C4-2B (cell line): ENCODE results near the gene CST7.

ENCODE experiments used
- ZFX ChIP-seq: fragments of 450-650 bp; IDR thresholded peaks from 2 replicates; pipeline ENCODE4 v1.6.1; 2017
- TF ChIP-seq, protein P1 (sequence below): fragments of 450-650 bp; conservative IDR thresholded peaks from 2 replicates; pipeline ENCODE4 v1.5.1; 2017; ENCODE audit warnings: mild to moderate bottlenecking

DNA sequence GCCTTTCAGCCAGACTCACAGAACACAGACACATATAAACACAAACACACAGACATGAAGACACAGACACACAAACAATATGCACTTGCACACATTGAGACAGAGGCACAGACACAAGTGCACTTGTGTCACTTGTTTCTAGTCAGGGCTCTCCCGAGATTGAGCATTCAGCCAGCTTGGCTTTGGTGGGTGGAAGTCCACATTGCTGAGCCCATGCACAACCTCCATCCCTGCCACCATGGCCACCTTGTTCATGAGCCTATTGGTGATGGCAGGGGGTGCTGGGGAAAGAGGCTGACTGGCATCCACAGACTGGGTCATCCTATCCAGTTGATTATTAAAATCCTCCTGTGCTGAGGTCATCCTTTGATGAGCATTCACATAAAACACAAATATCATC, 11.5 kb upstream of the CST7 start:
- TF ChIP-seq, protein P1, sequence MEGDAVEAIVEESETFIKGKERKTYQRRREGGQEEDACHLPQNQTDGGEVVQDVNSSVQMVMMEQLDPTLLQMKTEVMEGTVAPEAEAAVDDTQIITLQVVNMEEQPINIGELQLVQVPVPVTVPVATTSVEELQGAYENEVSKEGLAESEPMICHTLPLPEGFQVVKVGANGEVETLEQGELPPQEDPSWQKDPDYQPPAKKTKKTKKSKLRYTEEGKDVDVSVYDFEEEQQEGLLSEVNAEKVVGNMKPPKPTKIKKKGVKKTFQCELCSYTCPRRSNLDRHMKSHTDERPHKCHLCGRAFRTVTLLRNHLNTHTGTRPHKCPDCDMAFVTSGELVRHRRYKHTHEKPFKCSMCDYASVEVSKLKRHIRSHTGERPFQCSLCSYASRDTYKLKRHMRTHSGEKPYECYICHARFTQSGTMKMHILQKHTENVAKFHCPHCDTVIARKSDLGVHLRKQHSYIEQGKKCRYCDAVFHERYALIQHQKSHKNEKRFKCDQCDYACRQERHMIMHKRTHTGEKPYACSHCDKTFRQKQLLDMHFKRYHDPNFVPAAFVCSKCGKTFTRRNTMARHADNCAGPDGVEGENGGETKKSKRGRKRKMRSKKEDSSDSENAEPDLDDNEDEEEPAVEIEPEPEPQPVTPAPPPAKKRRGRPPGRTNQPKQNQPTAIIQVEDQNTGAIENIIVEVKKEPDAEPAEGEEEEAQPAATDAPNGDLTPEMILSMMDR, result no peak
- TF ChIP-seq ZFX, result no peak
